HG02970 (cell line): ENCODE measurements around the gene USP34.
A peak's percentile ranks its signal among the peaks of the same experiment; 100 is the strongest.
"Not testable (repeated sequence)": the region's sequence is repeated elsewhere in the genome, so short reads cannot be mapped to it uniquely, and the experiment has no call there.

ENCODE experiments used
- ATAC-seq: cut with Tn5 transposase; IDR thresholded peaks from one replicate; pipeline ENCODE4 v1.9.1; 2021; ENCODE audit warnings: mild to moderate bottlenecking, moderate library complexity, moderate number of reproducible peaks; ENCODE audit not compliant: unreplicated experiment, low FRiP score

The USP34 gene

GRCh38 chr2:61165946-61166345 lies 304.9 kb downstream of the USP34 start:
- ATAC-seq: no peak

GRCh38 chr2:61165082-61165481 lies 305.8 kb downstream of the USP34 start:
- ATAC-seq: not testable (repeated sequence)

- ATAC-seq: no peak
Measured at GRCh38 chr2:61162721-61163120, 308.2 kb downstream of the USP34 start.

- ATAC-seq: no peak
Measured at GRCh38 chr2:61161888-61162287, 309.0 kb downstream of the USP34 start, which contains the start of gene C2orf74. Gene C2orf74 (plus strand): TSS chr2:61162188. CDS start chr2:61162515, 327 bp downstream.

GRCh38 chr2:61158356-61158955 lies 312.4 kb downstream of the USP34 start:
- no peak for ATAC-seq

GRCh38 chr2:61157371-61158003 lies 313.4 kb downstream of the USP34 start:
- ATAC-seq: no peak

GRCh38 chr2:61151436-61151835 lies 319.5 kb downstream of the USP34 start:
- no peak for ATAC-seq

- ATAC-seq: no peak
Measured at GRCh38 chr2:61149074-61149473, 321.8 kb downstream of the USP34 start.

- ATAC-seq: not testable (repeated sequence)
Measured at GRCh38 chr2:61148091-61148490, 322.8 kb downstream of the USP34 start.

GRCh38 chr2:61145990-61146389 lies 324.9 kb downstream of the USP34 start:
- no peak for ATAC-seq

- peak; percentile 84 for ATAC-seq
Measured at GRCh38 chr2:61144697-61145268, 326.1 kb downstream of the USP34 start.

GRCh38 chr2:61141151-61141550 lies 329.7 kb downstream of the USP34 start:
- no peak for ATAC-seq

- ATAC-seq: no peak
Measured at GRCh38 chr2:61138859-61139258, 332.0 kb downstream of the USP34 start.
